Fibroblast of pulmonary artery (primary cell): ENCODE measurements around the gene DCAF15.
"Not testable (repeated sequence)": the region's sequence is repeated elsewhere in the genome, so short reads cannot be mapped to it uniquely, and the experiment has no call there.

ENCODE experiments used
- DNase-seq: peaks from one replicate; pipeline ENCODE4 v3.0.0-alpha.2; 2010; ENCODE audit warnings: low read depth
- H3K4me3 ChIP-seq: replicated peaks from 2 replicates; pipeline ENCODE4 v1.5.1; 2011; ENCODE audit warnings: low read depth, mild to moderate bottlenecking, control low read depth, low read length, moderate library complexity
- TF ChIP-seq, protein P1 (sequence below): IDR thresholded peaks from 2 replicates; pipeline ENCODE4 v1.5.1; 2011; ENCODE audit warnings: mild to moderate bottlenecking, control low read depth, low read length, inconsistent platforms; ENCODE audit errors: missing control alignments

DCAF15 gene

DNA sequence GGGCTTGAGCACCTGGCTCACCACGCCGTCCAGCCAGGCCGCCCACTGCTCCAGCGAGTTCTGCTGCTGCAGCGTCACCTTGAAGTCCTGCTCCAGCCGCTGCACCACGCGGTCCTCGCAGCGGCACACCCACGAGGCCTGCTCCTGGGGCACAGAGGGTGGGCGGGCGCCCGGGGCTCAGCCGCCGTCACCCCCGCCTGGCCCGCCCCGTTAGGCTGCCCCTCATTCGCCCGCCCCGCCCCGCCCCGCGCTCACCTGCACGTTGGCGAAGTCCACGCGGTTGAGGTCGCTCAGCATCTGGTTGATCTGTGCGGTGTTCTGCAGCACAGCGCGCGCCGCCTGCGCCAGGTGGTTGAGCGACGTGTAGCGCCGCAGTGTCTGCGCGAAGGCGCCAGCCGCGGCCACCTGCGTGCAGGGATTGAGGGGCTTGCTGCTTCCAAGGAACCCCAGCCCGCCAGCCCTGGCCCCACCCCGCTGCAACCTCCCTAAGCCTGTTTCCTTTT, 11.3 kb downstream of the DCAF15 start:
- no peak for DNase-seq
- TF ChIP-seq, protein P1, sequence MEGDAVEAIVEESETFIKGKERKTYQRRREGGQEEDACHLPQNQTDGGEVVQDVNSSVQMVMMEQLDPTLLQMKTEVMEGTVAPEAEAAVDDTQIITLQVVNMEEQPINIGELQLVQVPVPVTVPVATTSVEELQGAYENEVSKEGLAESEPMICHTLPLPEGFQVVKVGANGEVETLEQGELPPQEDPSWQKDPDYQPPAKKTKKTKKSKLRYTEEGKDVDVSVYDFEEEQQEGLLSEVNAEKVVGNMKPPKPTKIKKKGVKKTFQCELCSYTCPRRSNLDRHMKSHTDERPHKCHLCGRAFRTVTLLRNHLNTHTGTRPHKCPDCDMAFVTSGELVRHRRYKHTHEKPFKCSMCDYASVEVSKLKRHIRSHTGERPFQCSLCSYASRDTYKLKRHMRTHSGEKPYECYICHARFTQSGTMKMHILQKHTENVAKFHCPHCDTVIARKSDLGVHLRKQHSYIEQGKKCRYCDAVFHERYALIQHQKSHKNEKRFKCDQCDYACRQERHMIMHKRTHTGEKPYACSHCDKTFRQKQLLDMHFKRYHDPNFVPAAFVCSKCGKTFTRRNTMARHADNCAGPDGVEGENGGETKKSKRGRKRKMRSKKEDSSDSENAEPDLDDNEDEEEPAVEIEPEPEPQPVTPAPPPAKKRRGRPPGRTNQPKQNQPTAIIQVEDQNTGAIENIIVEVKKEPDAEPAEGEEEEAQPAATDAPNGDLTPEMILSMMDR: no peak
- no peak overlapping the region for H3K4me3 ChIP-seq

DNA sequence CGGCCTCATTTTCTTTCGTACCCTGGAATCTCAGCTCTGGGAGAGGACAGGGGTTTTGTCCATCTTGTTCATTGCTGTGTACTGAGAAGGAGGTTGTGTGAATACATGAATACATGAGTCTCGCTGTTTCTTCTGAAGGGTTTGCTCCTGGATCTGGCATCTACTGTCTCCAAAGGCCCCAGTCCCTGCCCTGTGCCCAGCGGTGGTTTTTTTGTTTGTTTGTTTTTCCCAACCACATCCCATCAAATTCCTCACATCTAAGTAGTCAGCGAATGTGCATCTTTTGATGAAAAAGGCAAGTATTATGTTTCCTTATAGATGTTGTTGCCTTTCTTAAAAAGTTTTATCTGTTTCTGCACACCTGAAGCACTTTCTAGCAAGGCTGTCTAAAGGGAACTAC, 12.5 kb downstream of the DCAF15 start:
- TF ChIP-seq, protein P1: no peak
- DNase-seq: no peak
- H3K4me3 ChIP-seq: no peak overlapping the region

DNA sequence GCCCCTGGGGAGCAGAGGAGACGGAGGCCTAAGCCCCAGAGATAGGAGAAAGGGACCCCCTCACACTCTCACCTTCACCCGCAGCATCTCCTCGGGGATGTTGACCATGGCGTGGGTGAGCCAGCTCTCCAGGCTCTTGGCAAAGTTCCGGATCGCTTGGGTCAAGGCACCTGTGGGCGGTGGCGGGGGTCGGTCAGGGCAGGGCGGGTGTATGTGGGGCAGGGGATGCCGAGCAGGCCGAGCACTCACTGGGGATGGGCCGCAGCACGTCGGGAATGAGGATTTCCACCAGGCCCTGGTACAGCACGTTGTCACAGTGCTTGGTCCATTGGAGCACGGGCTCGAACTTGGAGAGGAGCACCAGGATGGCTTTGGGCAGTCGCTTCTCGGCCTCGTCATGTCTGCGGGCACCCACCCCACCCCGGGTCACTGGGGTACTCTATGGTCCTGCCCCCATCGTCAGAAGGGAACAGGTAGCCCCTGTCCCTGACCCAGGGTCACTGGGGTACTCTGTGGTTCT, 13.1 kb downstream of the DCAF15 start:
- H3K4me3 ChIP-seq: no peak overlapping the region
- TF ChIP-seq, protein P1: no peak
- no peak for DNase-seq

DNA sequence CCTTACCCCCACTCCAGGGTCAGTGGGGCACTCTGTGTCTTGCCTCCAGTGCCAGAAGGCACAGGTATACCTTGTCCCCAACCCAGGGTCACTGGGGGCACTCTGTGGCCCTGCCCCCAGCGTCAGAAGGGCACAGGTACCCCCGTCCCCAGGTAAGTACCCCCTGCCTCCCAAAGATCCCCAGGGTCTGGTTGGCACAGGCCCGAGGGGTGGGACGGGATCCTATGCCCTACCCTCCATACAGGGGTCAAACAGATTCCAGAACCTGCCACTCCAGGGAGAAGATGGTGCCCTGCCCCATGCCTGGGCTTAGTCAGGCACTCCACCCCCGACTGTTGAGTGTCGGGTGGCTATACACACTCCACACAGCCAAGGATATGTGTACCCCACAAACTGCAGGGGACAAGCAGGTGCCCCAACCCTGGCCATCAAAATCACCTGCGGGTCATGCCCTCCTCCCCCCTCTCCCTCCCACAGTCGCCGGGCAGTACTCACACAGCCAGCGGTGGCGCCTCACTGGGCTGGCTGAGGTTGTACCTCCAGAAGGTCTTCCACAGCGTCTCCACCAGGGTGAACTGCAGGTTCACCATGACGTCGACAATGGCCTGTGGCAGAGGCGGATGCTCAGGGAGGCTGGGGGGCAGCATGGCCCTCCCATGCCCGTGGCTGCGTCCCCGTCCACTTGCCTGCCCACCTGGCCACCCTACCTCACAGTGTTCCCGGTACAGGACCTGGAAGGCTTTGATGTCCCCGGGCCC, 13.8 kb downstream of the DCAF15 start:
- TF ChIP-seq, protein P1: no peak
- DNase-seq: no peak
- H3K4me3 ChIP-seq: no peak overlapping the region

DNA sequence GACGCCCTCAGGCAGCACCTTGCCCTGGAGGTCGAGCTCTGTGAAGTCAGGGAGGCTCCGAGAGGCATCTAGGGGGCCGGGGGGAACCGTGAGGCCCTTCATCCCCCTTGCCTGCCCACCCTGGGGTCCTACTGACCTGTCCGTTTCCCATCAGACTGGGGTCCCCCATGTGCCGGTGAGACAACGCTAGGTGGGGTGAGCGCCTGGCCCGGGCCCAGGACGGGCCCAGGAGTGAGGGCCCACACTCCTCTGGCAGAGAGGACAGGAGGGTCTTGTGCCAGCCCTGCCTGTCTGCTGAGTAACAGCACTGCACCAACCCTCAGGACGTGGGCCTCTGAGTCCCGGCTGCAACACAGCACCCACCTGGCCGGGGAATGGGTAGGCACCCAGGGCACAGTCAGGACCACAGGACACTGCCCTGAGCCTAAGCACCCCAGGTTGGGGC, 14.4 kb downstream of the DCAF15 start:
- TF ChIP-seq, protein P1: no peak
- H3K4me3 ChIP-seq: no peak overlapping the region
- no peak for DNase-seq

DNA sequence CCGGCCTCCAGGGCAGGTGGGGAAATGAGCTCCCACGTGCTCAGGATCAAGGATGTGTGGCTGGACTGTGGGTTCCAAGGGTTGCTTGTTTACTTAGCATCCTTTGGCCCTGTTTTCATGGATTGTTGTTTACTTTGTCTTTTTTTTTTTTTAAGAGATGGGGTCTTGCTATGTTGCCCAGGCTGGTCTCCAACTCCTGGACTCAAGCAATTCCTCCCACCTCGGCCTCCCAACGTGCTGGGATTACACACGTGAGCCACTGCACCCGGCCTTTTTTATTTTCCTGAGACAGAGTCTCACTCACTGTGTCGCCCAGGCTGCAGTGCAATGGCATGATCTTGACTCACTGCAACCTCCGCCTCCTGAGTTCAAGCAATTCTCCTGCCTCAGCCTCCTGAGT, 14.9 kb downstream of the DCAF15 start:
- not testable (repeated sequence) for DNase-seq

DNA sequence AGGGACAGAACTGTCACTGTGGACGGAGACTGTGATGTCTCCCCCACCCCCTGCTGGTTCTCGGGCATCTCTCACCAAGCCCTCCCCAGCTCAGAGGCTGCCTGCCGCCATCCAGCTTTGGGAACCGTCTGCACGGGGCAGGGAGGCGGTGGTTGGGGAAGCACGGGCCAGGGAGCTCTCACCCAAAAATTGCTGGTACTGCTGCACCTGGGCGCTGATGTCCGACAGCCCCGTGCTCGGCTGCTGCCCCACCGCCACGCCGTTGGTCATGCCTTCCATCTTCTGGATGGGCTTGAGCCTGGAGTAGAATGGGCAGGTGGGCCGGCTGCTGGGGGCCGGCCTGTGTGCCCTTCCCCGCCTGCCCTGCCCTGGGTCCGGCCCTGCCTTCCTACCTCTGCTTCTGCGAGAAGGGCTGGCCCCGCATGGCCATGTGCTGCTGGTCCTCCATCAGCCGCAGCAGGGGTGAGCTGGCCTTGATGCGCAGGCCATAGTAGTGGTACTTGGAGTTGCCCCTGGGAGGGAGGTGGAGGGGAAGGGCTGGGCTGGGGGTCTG, 16.1 kb downstream of the DCAF15 start:
- TF ChIP-seq, protein P1: no peak
- no peak for DNase-seq
- H3K4me3 ChIP-seq: no peak overlapping the region

More for the DNA sequence above, 14.9 kb downstream of the DCAF15 start:
- H3K4me3 ChIP-seq: not testable (repeated sequence)
